ENCODE data around the gene PLXNB3.

The PLXNB3 gene

GRCh38 chrX:153774576-153775292, 10.7 kb downstream of the PLXNB3 start:
- DNase-seq = no peak

GRCh38 chrX:153775293-153776119, 11.5 kb downstream of the PLXNB3 start:
- DNase-seq = no peak

DNA sequence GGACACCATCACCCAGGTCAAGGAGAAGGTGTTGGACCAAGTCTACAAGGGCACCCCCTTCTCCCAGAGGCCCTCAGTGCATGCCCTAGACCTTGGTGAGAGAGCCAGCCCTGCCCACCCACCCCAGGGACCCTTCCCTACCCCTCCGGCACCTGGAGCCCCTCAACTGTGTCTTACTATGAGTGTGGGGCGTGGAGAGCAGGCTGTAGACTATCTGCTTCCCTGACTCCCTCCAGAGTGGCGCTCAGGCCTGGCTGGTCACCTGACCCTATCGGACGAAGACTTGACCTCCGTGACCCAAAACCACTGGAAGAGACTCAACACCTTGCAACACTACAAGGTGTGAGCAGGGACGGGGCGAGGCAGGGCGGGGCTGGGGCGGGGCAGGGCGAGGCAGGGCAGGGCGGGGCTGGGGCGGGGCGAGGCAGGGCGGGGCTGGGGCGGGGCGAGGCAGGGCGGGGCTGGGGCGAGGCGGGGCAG, 12.1 kb downstream of the PLXNB3 start:
- DNase-seq = no peak

- no peak for DNase-seq
Measured at GRCh38 chrX:153776611-153777045, 12.6 kb downstream of the PLXNB3 start.

DNA sequence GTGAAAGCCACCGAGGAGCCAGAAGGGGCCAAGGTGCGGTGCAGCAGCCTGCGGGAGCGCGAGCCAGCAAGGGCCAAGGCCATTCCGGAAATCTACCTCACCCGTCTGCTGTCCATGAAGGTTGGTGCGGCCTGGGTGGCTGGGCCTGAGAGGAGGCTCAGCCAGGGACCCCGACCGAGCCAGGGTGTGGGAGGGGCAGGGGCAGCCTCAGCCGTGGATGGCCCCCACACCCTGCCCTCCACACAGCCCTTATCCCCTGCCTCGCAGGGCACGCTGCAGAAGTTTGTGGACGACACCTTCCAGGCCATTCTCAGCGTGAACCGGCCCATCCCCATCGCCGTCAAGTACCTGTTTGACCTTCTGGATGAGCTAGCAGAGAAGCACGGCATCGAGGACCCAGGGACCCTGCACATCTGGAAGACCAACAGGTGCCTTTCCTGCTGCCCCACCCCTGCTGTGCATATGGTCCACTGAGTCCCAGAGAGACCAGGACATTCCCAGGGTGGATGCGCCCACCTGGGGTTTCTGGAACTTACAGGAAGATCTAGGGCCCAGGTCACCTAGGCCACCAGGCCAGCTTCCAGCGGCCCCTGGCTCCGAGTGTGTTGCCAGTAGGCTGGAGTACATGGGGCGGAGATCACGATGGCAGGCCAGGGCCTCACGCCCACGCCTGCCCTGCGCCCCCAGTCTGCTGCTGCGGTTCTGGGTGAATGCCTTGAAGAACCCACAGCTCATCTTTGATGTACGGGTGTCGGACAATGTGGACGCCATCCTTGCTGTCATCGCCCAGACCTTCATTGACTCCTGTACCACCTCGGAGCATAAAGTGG, 13.4 kb downstream of the PLXNB3 start:
- no peak for DNase-seq

- no peak for DNase-seq
Measured at GRCh38 chrX:153778181-153778580, 14.1 kb downstream of the PLXNB3 start.

GRCh38 chrX:153778684-153779101, 14.6 kb downstream of the PLXNB3 start:
- no peak for DNase-seq

- no peak for DNase-seq
Measured at GRCh38 chrX:153779891-153780677, 16.0 kb downstream of the PLXNB3 start.

- DNase-seq = no peak
Measured at GRCh38 chrX:153780678-153781427, 16.8 kb downstream of the PLXNB3 start, which contains the start of gene SRPK3. Gene SRPK3 (plus strand): TSS chrX:153781041. CDS start chrX:153781087, 46 bp downstream.

- peak; percentile 28 for DNase-seq
Measured at GRCh38 chrX:153781428-153782047, 17.5 kb downstream of the PLXNB3 start.

- DNase-seq = peak; percentile 97
Measured at GRCh38 chrX:153782313-153782712, 18.3 kb downstream of the PLXNB3 start.

DNA sequence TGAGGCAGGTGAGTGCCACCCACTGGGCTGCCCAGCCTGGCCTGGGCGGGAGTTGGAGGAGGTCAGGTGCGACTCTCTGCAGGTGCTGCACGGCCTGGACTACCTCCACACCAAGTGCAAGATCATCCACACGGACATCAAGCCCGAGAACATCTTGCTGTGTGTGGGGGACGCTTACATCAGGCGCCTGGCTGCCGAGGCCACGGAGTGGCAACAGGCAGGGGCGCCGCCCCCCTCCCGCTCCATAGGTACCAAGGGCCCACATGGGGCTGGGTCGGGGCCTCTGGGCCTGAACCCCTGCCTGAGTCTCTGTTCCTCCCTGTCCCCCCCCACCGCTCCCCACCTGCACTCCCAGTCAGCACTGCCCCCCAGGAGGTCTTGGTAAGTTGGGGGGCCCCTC, 18.8 kb downstream of the PLXNB3 start:
- no peak for DNase-seq

- DNase-seq = no peak
Measured at GRCh38 chrX:153783378-153784013, 19.4 kb downstream of the PLXNB3 start.

- DNase-seq = no peak
Measured at GRCh38 chrX:153784325-153784967, 20.4 kb downstream of the PLXNB3 start.

- DNase-seq = no peak
Measured at GRCh38 chrX:153786669-153787068, 22.6 kb downstream of the PLXNB3 start.

DNA sequence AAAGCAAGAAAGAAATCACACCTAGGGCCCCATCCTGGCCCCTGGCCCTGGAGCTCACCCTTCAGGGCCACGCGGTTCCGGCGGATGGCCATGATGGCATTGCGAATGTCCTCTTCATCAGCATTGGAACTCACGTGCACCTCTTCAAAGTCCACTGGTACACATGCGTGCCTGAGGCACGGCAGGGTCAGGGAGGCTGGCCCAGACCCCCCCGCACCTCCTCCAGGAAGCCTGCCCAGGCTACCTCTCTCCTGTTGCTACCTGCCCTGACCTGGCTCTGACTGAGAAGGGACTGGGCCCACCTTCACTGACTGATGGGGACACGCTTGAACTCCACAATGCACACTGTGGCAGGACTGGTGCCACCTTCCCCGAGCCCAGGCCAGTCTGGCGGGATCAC, 25.6 kb downstream of the PLXNB3 start:
- no peak for DNase-seq

- no peak for DNase-seq
Measured at GRCh38 chrX:153791104-153791852, 27.2 kb downstream of the PLXNB3 start.

GRCh38 chrX:153792368-153792767, 28.3 kb downstream of the PLXNB3 start:
- no peak for DNase-seq

DNA sequence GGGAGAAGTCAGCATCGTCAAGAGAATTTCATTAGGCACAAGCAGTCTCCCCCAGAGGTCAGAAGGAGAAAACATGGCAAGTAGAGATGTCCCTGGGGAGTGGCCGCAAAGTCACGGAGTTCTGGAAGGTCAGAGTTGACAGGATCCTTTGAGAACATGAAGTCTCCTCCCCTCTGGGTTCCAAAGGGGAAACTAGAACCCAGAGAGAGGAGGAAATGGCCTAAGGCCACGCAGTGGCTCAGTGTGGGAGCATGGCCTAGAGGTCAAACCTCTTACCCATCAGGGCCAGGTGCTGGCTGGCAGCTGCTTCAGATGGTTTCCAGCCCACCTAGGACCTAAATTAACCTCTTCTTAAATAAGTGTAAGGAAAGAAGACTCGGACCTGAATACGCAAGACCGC, 29.2 kb downstream of the PLXNB3 start:
- DNase-seq = no peak

Measured in NCI-H1436 treated with DMSO at 0.1 percent for 48 hours (cell line).